ENCODE data around the gene LMBR1. TPM values are rescaled to one million over a fixed set of nuclear protein-coding genes. Genes with fewer than 3 reads are reported as not detected.

LMBR1 gene
- total RNA-seq, 4 donors from 2014 or later, result 52.2 to 79.9 (median 62.5) TPM

GRCh38 chr7:156842740-156843140, 50.2 kb downstream of the LMBR1 start:
- no peak for TF ChIP-seq CTCF (IDR thresholded peaks at IDR 0.05; ENCODE audit: low read depth)

- no peak for TF ChIP-seq CTCF (IDR thresholded peaks at IDR 0.05; ENCODE audit: low read depth)
These were observed 50.7 kb downstream of the LMBR1 start for GRCh38 chr7:156842317-156842716.

DNA sequence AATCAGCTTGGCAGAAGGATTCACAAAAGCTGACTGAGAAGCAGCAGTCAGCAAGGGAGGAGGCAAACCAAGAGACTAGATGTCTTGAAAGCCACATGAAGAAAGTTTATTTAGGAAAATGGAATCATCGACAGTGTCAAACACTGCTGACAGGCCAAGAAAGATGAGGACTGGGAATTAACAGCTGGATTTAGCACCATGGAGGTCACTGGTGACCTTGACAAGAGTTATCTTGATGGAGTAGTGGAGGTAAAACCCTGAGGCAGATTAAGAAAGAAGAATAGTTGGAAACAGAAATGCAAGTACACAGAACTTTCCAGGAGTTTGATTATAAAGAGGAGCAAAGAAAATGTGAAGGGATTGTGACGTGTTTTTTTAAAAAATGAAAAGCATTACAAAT, 51.5 kb downstream of the LMBR1 start:
- no peak for TF ChIP-seq CTCF (IDR thresholded peaks at IDR 0.05; ENCODE audit: low read depth)

DNA sequence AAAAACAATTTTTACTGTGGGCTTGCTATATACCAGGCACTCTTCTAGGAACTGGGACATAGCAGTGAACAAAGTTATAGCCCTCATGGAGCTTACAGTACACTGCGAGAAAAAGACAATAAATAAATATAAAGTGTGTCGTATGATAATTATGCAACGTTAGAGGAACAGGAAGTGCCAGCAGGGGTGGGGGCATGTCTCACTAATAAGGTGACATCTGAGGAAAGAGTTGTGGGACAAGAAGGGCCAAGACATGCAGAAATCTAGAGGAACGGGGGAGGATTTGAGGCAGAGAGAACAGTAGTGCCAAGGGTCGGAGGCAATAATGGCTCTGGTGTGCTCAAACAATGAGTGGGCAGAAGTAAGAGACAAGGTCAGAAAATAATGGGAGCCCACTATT, 52.8 kb downstream of the LMBR1 start:
- no peak for TF ChIP-seq CTCF (IDR thresholded peaks at IDR 0.05; ENCODE audit: low read depth)

- no peak for TF ChIP-seq CTCF (IDR thresholded peaks at IDR 0.05; ENCODE audit: low read depth)
These were observed 56.5 kb downstream of the LMBR1 start for GRCh38 chr7:156836443-156836842.

DNA sequence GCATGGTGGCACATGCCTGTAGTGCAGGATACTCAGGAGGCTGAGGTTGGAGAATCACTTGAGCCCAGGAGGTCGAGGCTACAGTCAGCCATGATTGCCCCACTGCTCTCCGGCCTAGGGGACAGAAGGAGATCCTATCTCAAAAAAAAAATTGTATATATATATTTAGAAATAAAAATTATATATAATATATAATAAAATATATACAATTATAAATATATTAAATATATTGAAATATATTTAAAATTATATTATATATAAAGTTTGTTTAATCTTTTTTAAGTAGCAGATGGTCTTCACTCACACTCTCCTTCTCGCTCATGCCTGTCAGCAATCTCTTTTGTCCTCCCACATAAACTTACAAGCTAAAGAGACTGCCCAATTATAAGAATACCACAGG, 58.5 kb downstream of the LMBR1 start:
- no peak for TF ChIP-seq CTCF (IDR thresholded peaks at IDR 0.05; ENCODE audit: low read depth)

DNA sequence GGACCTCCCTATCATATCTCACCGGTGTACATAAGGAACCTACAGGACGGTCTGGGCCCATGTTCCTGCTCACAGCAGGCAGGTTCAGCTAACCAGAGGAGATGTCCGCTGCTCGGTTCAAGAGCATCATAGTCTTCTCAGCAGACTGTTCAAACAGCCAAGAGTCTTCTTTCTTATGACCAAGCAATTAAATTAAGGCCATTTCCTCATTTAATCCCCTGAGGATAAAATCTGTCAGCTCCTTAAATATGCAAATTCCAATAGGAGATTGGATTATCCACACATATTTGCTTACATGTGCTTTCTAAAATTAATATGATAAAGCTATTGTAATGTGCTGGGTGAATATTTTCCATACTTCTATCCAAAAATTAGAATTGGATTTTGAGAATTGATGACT, 59.7 kb downstream of the LMBR1 start:
- TF ChIP-seq CTCF (IDR thresholded peaks at IDR 0.05; ENCODE audit: low read depth), result no peak
